Neural progenitor cell (in vitro differentiated cells): ENCODE data around the gene RHCE. TPM values are rescaled to one million over a fixed set of nuclear protein-coding genes. Genes with fewer than 3 reads are reported as not detected.

Source experiments
- DNase-seq: peaks from one replicate; pipeline ENCODE4 v3.0.0-alpha.2; 2016; ENCODE audit warnings: low spot score
- H2AFZ ChIP-seq: fragments of 200-600 bp; sonication (generic); replicated peaks from 2 replicates; pipeline ENCODE4 v1.6.1; 2016; ENCODE audit warnings: antibody characterized with exemption
- H3F3A ChIP-seq: fragments of 200-600 bp; sonication (generic); 2 replicates; pipeline ENCODE4 v1.6.1; 2016; ENCODE audit warnings: antibody characterized with exemption, low read depth
- H3K27ac ChIP-seq: fragments of 200-600 bp; sonication (generic); 2 replicates; pipeline ENCODE4 v1.5.1; 2016; ENCODE audit warnings: mild to moderate bottlenecking
- H3K27me3 ChIP-seq: fragments of 200-600 bp; sonication (generic); 2 replicates; pipeline ENCODE4 v1.6.1; 2016; ENCODE audit warnings: mild to moderate bottlenecking, moderate library complexity
- H3K36me3 ChIP-seq: fragments of 200-600 bp; sonication (generic); 2 replicates; pipeline ENCODE4 v1.5.1; 2016
- H3K4me1 ChIP-seq: fragments of 200-600 bp; sonication (generic); 2 replicates; pipeline ENCODE4 v1.6.1; 2016; ENCODE audit warnings: mixed run types
- H3K4me2 ChIP-seq: fragments of 200-600 bp; sonication (generic); 2 replicates; pipeline ENCODE4 v1.6.1; 2016
- H3K4me3 ChIP-seq: fragments of 200-600 bp; sonication (generic); 2 replicates; pipeline ENCODE4 v1.5.1; 2016
- H3K79me2 ChIP-seq: fragments of 200-600 bp; sonication (generic); 2 replicates; pipeline ENCODE4 v1.6.1; 2016; ENCODE audit warnings: low read depth
- H3K9ac ChIP-seq: fragments of 200-600 bp; sonication (generic); 2 replicates; pipeline ENCODE4 v1.6.1; 2016
- H3K9me3 ChIP-seq: fragments of 200-600 bp; sonication (generic); 2 replicates; pipeline ENCODE4 v1.5.1; 2016; ENCODE audit warnings: low read depth
- H4K20me1 ChIP-seq: fragments of 200-600 bp; sonication (generic); 2 replicates; pipeline ENCODE4 v1.6.1; 2016; ENCODE audit warnings: low read depth
- H3K27ac Mint-ChIP-seq: 3 replicates; pipeline ENCODE4 v1.8.0; 2021; ENCODE audit warnings: mixed read lengths
- H3K27me3 Mint-ChIP-seq: 2 replicates; pipeline ENCODE4 v1.8.0; 2022; ENCODE audit warnings: low read depth, mild to moderate bottlenecking, inconsistent platforms, moderate library complexity, mixed read lengths; ENCODE audit not compliant: insufficient read depth
- H3K36me3 Mint-ChIP-seq: 3 replicates; pipeline ENCODE4 v1.8.0; 2021; ENCODE audit warnings: mixed read lengths
- H3K4me1 Mint-ChIP-seq: 3 replicates; pipeline ENCODE4 v1.8.0; 2021; ENCODE audit warnings: mixed read lengths
- H3K4me3 Mint-ChIP-seq: 3 replicates; pipeline ENCODE4 v1.8.0; 2021; ENCODE audit warnings: mild to moderate bottlenecking, moderate library complexity, mixed read lengths
- H3K9me3 Mint-ChIP-seq: 3 replicates; pipeline ENCODE4 v1.8.0; 2020; ENCODE audit warnings: mixed read lengths
- CTCF ChIP-seq: fragments of 200-600 bp; sonication (generic); IDR thresholded peaks from 2 replicates; pipeline ENCODE4 v1.5.1; 2017; ENCODE audit warnings: antibody characterized with exemption, mild to moderate bottlenecking
- EZH2 ChIP-seq: fragments of 200-600 bp; sonication (generic); IDR thresholded peaks from 2 replicates; pipeline ENCODE4 v1.6.1; 2017; ENCODE audit warnings: antibody characterized with exemption, mild to moderate bottlenecking, moderate library complexity
- EZH2phosphoT487 ChIP-seq: fragments of 200-600 bp; sonication (generic); IDR thresholded peaks from 2 replicates; pipeline ENCODE4 v1.6.1; 2017; ENCODE audit warnings: antibody characterized with exemption
- total RNA-seq: library from RNA; depleted of rRNA; stranded (reverse); fragments of >200 nt; gene quantifications from 2 replicates; pipeline ENCODE4 v1.2.3, GENCODE V29; 2015; ENCODE audit warnings: low replicate concordance

The RHCE gene
- total RNA-seq, 1 donor from 2014 or later = 0.43 TPM

- TF ChIP-seq EZH2 = no peak
- no peak for TF ChIP-seq CTCF
- TF ChIP-seq EZH2phosphoT487 = no peak
- Histone ChIP-seq H3K4me2 (no peak overlapping the region), H3K9ac (no peak overlapping the region), H3K4me3 (no peak overlapping the region), H3K4me1 (no peaks in the 10 kb centered on the region), H4K20me1 (peaks cover 38% of the 10 kb centered on the region), H3K27me3 (no peaks in the 10 kb centered on the region), H3K27ac (no peak overlapping the region), H3K36me3 (no peaks in the 10 kb centered on the region), H3K79me2 (peaks cover 6% of the 10 kb centered on the region), H2AFZ (no peak overlapping the region), H3K9me3 (no peaks in the 10 kb centered on the region), H3F3A (no peaks in the 10 kb centered on the region)
- no peaks in the 10 kb centered on the region for H3K9me3 Mint-ChIP-seq
- no peak overlapping the region for H3K27ac Mint-ChIP-seq
- DNase-seq = no peak
- H3K4me1 Mint-ChIP-seq = peaks cover 9% of the 10 kb centered on the region
- H3K27me3 Mint-ChIP-seq = peaks cover 2% of the 10 kb centered on the region
- no peaks in the 10 kb centered on the region for H3K36me3 Mint-ChIP-seq
- H3K4me3 Mint-ChIP-seq = no peak overlapping the region
These were observed 22.5 kb upstream of the RHCE start for GRCh38 chr1:25443030-25443699.

- peaks cover 6% of the 10 kb centered on the region for H3K79me2 ChIP-seq
These were observed 21.6 kb upstream of the RHCE start for GRCh38 chr1:25442178-25442577.

GRCh38 chr1:25439287-25439686 is 18.7 kb upstream of the RHCE start:
- Histone ChIP-seq H3K27me3 (no peaks in the 10 kb centered on the region), H3K4me2 (no peak overlapping the region), H3F3A (no peaks in the 10 kb centered on the region), H4K20me1 (peaks cover 44% of the 10 kb centered on the region), H3K79me2 (peaks cover 21% of the 10 kb centered on the region), H3K4me1 (no peaks in the 10 kb centered on the region), H2AFZ (no peak overlapping the region), H3K36me3 (no peaks in the 10 kb centered on the region), H3K9ac (no peak overlapping the region), H3K9me3 (no peaks in the 10 kb centered on the region), H3K27ac (no peak overlapping the region), H3K4me3 (no peak overlapping the region)
- Mint-ChIP-seq H3K9me3 (no peaks in the 10 kb centered on the region), H3K4me3 (no peak overlapping the region), H3K27me3 (peaks cover 2% of the 10 kb centered on the region), H3K27ac (no peak overlapping the region), H3K36me3 (no peaks in the 10 kb centered on the region), H3K4me1 (peaks cover 10% of the 10 kb centered on the region)
- no peak for DNase-seq
- TF ChIP-seq EZH2phosphoT487 = no peak
- no peak for TF ChIP-seq CTCF
- no peak for TF ChIP-seq EZH2

More at GRCh38 chr1:25442178-25442577, 21.6 kb upstream of the RHCE start:
- no peak overlapping the region for H2AFZ ChIP-seq
- Mint-ChIP-seq H3K4me3 (no peak overlapping the region), H3K36me3 (no peaks in the 10 kb centered on the region), H3K4me1 (peaks cover 9% of the 10 kb centered on the region), H3K9me3 (no peaks in the 10 kb centered on the region), H3K27ac (no peak overlapping the region), H3K27me3 (peaks cover 2% of the 10 kb centered on the region)
- H3K4me1 ChIP-seq = no peaks in the 10 kb centered on the region
- no peak for TF ChIP-seq EZH2
- TF ChIP-seq CTCF = no peak
- TF ChIP-seq EZH2phosphoT487 = no peak
- H3K4me3 ChIP-seq = no peak overlapping the region
- H3K9me3 ChIP-seq = no peaks in the 10 kb centered on the region
- H3F3A ChIP-seq = no peaks in the 10 kb centered on the region
- H4K20me1 ChIP-seq = peaks cover 40% of the 10 kb centered on the region
- DNase-seq = no peak
- no peak overlapping the region for H3K4me2 ChIP-seq
- no peak overlapping the region for H3K27ac ChIP-seq
- H3K36me3 ChIP-seq = no peaks in the 10 kb centered on the region
- H3K9ac ChIP-seq = no peak overlapping the region
- H3K27me3 ChIP-seq = no peaks in the 10 kb centered on the region
